CD4-positive, alpha-beta T cell treated with Interleukin-4 for 4 hours (primary cell): ENCODE measurements around the gene INO80.

ENCODE experiments used
- DNase-seq: peaks from one replicate; pipeline ENCODE4 v3.0.0-alpha.2; 2020

The INO80 gene

DNA sequence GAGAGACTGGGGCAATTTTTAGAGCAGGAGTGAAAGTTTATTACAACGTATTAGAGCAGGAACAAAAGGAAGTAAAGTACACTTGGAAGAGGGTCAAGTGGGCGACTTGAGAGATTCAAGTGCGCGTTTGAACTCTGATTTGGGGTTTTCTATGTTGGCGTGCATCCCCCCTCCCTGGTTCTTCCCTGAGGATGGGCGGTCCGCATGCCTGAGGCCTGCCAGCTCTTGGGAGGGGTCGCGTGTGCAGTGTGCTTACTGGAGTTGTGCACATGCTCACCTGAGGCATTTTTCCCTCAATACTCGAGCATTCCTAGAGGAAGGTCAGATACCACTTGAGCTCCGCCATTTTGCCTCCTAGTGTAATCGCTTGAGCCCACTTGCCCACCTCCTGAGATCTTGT, 173.2 kb downstream of the INO80 start:
- no peak for DNase-seq

DNA sequence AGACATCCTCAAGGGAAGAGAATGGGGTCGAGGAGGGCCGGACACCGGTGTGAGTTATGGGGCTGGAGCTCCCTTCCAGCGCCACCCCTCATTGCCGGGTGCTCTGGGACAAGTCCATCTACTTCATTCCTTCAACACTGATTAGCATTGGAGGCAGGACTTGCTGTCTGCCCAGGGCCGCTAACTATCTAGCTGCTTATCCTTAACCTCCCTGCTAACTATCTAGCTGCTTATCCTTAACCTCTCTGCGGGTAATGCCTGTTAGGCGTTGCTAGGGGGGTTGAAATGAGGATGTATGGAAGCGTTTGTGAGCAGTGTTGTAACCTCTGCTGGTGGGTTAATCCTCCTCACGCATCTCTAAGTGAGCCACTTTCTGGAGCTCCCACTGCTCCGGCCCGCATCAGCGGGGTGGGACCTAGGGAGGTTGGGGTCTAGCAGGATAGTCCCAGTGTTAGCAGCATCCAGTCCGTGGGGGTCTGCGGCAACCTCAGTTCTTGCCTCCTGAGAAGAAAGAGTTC, 173.7 kb downstream of the INO80 start:
- DNase-seq, result no peak

DNA sequence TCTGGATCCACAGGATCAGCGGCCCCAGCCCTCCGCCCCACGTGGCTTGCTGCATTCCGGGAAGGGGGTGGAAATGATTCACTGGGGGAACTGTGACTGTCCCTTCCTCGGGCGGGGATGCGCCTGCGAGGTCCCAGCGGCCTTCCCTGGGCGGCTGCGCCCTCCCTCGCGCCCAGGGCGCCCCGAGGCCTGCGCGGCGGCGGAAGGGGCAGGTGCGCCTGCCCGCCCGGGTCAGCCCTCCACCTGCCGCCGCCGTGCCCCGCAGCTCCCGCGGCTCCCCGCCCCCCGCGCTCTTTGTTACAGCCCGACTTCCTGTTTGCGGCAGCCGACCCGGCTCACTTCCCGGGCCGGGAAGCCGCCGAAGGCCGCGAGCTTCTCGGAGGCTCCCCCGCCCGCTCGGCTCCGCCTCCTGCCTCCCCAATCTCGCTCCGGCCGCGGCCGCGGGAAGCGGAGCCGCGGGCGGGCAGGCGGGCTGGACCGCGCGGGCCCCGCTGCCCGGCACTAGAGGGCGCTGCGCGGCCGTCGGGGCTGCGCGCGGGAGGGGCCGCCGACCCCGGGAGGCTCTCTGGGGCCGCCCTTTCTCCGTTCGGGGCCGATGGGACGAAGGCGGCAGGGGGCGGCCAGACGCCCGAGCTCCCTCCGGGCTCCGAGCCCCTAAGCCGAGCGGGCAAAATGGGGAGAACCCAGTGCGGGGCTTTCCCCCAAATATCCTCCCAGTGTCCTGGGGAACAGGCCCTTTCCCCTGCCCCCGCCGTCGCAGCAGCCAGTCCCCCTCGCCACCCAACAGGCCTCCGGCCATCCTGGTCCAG, 174.3 kb downstream of the INO80 start:
- peak; percentile 42 for DNase-seq

DNA sequence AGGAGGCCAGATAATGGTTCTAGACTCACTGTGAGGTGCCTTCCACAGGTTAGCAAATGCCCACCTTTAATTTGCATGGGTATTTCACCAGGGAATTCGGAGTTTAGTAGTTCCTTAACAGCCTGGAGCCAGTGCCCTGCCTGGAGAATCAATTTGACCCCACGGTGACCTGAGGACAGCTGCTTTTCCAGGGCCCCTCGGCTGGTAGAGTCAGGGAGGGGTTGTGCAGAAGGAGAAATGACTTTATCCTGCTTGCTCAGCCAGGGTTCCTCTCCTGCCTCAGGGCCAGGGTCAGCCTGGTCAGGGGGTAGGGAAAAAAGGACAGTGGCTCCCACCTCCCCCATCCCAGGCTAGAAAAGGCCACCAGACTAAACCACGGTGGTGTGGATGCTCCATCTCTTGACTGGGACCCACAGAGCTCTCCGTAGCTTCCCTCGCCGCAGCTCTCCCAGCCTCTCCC, 175.0 kb downstream of the INO80 start:
- DNase-seq, result no peak

DNA sequence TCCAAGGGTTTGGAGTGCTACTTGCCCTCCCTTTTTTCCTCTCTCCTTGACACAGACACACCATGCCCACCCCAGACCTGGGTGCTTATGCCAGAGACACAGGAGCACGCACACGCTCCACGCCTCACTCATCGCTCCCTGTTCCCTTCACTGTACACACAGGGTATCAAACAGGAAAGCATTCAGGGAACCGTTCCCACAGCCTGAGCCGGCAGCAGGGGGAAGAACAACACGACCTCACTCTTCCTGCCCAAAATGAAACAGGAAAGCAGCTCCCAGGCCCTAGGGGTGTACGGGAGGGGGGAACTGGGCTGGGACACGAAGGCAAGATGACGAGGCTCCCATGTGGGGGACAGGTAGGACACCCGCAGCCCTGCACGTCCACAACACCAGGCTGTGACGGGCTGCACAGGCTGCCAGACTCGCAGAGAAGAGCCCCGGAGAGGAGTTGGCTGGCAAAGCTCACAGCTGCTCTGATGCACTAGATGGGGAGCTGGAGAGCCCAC, 175.7 kb downstream of the INO80 start:
- DNase-seq, result no peak

DNA sequence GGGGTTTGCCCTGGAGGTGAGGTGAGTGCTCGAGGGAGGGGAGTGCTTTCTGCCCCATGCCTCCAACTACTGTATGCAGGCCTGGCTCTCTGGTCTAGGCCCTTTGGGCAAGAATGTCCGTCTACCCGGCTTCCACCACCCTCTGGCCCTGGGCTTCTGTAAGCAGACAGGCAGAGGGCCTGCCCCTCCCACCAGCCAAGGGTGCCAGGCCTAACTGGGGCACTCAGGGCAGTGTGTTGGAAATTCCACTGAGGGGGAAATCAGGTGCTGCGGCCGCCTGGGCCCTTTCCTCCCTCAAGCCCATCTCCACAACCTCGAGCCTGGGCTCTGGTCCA, 177.6 kb downstream of the INO80 start:
- DNase-seq, result no peak

DNA sequence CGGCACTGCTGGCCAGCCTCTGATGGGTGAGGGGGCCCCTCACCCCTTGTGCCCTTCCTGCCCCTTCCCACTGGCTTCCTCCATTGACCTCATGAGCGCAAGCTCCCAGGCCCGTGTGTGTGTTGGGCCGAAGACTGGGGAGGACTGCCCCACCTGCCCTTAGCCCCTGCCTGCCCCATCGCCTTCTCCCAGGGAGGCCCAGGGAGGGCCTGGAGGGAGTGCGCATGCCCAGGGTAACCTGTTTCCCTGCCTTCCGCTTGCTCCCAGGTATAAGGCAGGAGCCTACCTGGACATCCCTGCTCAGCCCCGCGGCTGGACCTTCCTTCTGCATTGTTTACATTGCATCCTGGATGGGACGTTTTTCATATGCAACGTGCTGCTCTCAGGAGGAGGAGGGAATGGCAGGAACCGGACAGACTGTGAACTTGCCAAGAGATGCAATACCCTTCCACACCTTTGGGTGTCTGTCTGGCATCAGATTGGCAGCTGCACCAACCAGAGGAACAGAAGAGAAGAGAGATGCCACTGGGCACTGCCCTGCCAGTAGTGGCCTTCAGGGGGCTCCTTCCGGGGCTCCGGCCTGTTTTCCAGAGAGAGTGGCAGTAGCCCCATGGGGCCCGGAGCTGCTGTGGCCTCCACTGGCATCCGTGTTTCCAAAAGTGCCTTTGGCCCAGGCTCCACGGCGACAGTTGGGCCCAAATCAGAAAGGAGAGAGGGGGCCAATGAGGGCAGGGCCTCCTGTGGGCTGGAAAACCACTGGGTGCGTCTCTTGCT, 178.1 kb downstream of the INO80 start:
- DNase-seq, result no peak

DNA sequence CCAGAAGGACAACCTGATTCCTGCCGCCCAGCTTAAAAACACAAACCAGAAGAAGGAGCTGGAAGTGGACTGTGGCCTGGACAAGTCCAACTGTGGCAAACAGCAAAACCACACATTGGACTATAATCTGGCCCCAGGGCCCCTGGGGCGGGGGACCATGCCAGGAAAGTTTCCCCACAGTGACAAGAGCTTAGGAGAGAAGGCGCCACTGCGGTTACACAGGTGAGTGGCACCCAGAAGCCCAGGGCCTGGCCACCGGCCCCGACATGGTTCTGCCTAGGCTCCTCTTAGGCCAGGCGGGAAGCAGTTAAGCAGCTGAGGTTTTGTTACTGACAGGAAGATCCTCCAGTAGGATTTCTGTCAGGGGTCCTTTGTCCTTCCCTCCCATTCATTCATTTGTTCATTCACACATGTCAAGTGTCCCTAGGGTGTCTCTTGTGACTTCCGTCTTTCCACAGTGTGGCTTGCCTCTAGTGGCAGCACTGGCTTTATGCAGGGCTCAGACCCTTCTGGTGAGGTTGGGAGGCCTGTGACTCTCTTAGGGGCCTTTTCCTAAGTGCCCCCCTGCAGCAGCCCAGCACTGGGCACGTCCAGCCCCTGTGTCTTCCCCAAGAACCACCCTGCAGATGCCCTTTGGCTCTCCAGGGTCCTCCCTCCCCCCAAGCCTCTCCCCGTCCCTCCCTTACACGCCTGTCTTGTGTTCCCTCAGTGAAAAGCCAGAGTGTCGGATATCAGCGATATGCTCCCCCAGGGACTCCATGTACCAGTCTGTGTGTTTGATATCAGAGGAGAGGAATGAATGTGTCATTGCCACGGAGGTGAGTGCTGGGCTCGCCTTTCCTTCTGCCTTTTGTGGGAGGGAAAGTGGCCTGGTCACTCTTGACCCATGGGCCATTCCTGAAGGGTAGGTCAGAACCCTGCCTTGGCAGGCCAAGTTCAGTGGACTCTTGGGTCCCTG, 179.1 kb downstream of the INO80 start:
- no peak for DNase-seq

DNA sequence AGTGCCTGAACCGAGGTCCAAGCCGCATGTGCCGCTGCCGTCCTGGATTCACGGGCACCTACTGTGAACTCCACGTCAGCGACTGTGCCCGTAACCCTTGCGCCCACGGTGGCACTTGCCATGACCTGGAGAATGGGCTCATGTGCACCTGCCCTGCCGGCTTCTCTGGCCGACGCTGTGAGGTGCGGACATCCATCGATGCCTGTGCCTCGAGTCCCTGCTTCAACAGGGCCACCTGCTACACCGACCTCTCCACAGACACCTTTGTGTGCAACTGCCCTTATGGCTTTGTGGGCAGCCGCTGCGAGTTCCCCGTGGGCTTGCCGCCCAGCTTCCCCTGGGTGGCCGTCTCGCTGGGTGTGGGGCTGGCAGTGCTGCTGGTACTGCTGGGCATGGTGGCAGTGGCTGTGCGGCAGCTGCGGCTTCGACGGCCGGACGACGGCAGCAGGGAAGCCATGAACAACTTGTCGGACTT, 179.8 kb downstream of the INO80 start:
- no peak for DNase-seq

DNA sequence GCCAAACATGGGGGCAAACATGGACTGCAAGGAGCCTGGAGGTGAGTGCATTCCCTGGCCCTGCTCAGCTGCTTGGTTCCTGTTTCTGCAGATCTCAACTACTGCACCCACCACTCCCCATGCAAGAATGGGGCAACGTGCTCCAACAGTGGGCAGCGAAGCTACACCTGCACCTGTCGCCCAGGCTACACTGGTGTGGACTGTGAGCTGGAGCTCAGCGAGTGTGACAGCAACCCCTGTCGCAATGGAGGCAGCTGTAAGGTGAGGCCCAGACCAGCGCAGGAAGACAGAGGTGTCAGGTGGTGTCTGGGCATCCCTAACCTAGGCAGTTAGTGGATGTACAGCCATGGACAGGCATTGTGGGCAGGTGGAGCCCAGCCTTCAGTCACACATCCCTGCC, 181.6 kb downstream of the INO80 start:
- DNase-seq, result no peak

DNA sequence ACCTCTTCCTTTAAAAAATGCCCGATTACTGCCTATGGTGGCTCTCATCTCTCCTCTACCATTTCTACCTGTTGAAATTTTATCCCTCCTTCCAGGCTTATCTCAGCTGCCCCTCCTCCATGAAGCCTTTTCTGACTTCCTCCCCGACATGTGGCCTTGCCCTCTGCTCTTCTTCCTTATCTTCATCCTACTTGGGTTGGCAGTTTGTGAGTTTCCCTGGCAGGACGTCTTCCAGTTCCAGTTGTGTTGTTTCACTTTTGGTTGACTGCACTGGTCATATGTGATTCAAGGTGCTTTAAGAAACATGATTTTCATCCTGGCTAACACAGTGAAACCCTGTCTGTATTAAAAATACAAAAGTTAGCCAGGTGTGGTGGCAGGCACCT, 182.6 kb downstream of the INO80 start:
- no peak for DNase-seq

DNA sequence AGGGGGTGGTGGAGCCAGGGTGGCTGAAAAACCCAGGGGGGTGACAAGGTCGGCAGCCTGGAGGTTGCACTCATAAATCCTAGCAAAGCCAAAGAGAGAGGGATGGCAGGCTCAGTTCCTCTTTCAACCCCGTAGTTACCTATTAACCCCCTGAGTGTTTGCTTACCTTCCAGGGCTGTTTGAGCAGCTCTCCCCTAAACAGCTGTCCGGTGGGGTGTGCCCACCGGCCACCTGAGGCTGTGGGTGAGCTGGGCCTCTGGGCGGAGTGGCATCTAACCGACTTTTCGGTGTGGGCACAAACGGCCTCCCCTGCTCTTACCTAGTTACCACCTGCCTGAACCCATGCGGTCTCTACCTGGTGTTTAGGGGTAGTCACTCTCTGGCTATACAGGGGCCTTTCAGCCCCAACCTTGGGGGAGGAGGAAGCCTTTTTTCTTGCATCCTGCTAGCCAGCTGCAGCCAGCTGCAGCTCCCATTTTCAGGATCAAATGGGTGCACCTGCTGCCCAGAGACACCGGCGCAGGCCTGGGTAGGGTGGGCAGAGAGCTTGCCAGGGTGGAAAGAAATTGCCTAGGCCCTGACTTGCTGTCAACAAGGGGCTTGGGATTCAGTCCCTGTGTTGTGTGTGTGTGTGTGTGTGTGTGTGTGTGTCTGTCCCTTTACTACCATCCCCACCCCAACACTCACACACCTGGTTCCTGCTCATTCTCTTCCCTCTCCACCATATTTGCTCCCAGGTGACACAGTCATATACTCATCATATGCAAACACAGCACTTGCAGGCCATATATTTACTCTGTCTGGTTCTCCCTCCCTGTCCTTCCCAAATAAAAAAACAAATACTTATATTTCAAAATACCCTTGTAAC, 183.2 kb downstream of the INO80 start:
- no peak for DNase-seq

DNA sequence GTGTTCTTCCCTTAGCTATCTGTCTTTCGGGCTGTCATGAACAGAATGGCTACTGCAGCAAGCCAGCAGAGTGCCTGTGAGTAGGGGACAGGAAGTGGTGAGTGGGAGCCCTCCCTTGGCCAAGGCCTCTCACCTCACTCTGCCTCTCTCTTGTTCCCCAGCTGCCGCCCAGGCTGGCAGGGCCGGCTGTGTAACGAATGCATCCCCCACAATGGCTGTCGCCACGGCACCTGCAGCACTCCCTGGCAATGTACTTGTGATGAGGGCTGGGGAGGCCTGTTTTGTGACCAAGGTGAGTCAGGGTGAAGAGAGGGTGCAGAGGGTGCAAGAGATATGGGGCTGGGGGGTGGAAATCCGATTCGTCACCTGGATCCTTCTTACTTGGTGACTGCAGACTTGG, 183.9 kb downstream of the INO80 start:
- no peak for DNase-seq

DNA sequence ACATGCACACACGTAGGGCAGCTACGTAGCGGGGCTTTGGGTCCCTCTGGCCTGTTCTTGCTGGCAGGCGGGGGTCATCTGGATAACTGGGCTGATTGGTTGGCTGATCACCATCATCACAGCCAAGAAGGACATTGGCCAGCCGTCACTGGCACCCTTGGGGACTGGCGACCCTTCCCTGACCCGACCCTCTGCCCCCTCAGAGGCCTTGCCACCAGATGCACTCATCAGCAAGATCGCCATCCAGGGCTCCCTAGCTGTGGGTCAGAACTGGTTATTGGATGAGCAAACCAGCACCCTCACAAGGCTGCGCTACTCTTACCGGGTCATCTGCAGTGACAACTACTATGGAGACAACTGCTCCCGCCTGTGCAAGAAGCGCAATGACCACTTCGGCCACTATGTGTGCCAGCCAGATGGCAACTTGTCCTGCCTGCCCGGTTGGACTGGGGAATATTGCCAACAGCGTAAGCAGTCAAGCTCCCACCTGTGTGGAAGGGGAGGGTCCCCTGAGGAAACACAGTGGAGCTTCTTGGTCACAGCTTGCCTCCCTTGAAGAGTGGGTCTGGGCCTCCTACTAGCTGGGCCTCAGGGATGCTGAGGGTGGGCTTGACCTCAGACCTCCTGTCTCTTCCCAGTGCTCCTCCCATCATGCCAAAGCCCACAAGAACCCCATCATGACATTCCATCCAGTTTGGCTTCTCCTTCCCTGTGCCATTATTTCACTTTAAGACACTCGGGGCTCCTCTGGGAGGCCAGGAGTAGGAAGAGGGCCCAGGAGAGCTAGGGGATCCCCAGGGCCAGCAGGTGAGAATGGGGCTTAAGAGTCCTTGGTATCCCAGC, 184.6 kb downstream of the INO80 start:
- no peak for DNase-seq

DNA sequence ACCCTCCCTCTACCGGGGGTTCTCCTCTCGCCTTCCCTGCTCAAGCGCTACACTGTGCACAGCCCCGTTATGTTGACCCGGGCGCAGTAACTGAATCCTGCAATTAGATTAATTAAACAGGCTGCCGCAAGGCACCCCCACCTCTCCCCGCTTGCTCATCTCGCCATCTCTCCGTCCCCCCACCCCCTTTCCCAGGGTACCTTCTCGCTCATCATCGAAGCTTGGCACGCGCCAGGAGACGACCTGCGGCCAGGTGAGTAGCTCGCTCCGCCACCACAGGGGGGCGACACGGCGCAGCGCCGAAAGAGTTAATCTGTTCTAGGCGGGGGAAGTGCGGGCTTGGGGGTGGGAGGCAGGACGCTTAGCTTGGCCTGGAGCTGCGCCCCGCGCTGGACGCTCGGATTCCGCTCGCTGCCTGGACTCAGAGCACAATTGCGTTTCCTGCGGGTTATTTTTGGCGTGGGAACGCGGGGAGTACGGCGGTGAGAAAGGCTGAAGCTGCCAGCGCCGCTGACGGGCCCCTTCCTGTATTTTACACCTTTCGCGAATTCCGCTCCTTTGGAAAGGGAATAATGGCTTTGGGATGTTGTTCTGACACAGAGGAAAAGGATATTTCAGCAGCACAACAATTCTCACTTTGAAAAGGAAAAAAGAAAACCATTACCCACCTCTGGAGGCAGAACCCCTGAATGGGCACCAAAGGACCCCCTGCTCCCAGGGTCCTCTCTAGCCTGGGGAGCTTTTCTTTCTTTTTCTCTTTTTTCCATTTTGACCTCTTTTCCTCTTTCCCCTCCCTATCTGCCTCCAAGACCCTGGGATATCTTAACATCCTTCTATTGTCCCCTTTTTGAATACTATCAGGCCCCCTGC, 185.4 kb downstream of the INO80 start:
- peak; percentile 33 for DNase-seq

DNA sequence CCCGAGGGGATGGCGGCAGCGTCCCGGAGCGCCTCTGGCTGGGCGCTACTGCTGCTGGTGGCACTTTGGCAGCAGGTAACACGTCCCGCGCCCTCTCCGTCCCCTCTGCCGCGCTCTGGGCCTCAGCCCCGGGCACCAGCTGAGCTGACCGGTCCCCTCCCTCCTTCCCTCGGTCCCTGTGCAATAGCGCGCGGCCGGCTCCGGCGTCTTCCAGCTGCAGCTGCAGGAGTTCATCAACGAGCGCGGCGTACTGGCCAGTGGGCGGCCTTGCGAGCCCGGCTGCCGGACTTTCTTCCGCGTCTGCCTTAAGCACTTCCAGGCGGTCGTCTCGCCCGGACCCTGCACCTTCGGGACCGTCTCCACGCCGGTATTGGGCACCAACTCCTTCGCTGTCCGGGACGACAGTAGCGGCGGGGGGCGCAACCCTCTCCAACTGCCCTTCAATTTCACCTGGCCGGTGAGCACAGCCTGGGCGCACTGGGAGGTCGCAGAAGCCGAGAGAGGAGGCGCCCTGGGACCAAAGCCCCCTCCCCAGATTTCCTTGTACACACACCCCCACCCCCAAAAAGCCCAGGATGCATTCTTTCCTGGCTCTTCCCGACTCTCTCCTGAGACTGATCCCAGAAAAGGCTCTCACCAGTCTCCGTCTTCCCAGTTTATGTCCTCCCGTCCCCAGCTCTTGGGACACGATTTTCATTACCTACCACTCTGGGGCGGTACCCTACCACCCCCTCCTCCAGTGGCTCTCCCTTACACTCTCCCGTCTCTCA, 186.2 kb downstream of the INO80 start:
- DNase-seq, result no peak
